Esophagus (tissue), 2 donors: ENCODE results near the gene OR5K2. TPM values are rescaled to one million over a fixed set of nuclear protein-coding genes. Genes with fewer than 3 reads are reported as not detected.
A peak's percentile ranks its signal among the peaks of the same experiment; 100 is the strongest.

Experiments used
- H3K27ac ChIP-seq, 2 donors: one replicate each; pipeline ENCODE4 v1.5.1; 2013; ENCODE audit warnings: low read depth in 2 of 2, mild to moderate bottlenecking in 2 of 2, inconsistent platforms in 1 of 2, low read length in 1 of 2, moderate library complexity in 1 of 2
- H3K27me3 ChIP-seq, 2 donors: one replicate each; pipeline ENCODE4 v1.6.1; 2013; ENCODE audit warnings: low read length in 2 of 2, control low read depth in 1 of 2, mild to moderate bottlenecking in 1 of 2; ENCODE audit not compliant: insufficient read depth in 2 of 2, control insufficient read depth in 1 of 2
- H3K36me3 ChIP-seq, 2 donors: one replicate each; pipeline ENCODE4 v1.6.1; 2013; ENCODE audit warnings: low read length in 1 of 2; ENCODE audit not compliant: control insufficient read depth in 2 of 2, insufficient read depth in 2 of 2
- H3K4me1 ChIP-seq, 2 donors: one replicate each; pipeline ENCODE4 v1.6.1; 2013; ENCODE audit warnings: low read length in 1 of 2; ENCODE audit not compliant: control insufficient read depth in 2 of 2, insufficient read depth in 2 of 2
- H3K4me3 ChIP-seq, 2 donors: one replicate each; pipeline ENCODE4 v1.5.1; 2013; ENCODE audit warnings: low read length in 2 of 2, mild to moderate bottlenecking in 2 of 2, low read depth in 1 of 2, moderate library complexity in 1 of 2
- H3K9me3 ChIP-seq, 2 donors: one replicate each; pipeline ENCODE4 v1.6.1; 2013; ENCODE audit warnings: mild to moderate bottlenecking in 2 of 2, low read depth in 1 of 2, low read length in 1 of 2, moderate library complexity in 1 of 2; ENCODE audit not compliant: control insufficient read depth in 2 of 2, insufficient read depth in 1 of 2
- WGBS, 2 donors: extraction: QIAGEN DNeasy Blood & Tissue Kit; methylation state at CpG; one replicate each; pipeline ENCODE4 v1.1.7; 2013; 5-methylcytosine and 5-hydroxymethylcytosine counted together
- polyA plus RNA-seq, 2 donors: library from polyadenylated mRNA; stranded (reverse); fragments of 200-250 nt; gene quantifications; one replicate each; pipeline ENCODE4 v1.2.3, GENCODE V29; 2013
- donor health status: healthy with polysubstance abuse.
- donor health status: Bipolar disorder and iron deficiency.

OR5K2 gene
- polyA plus RNA-seq, 2 donors = not detected

DNA sequence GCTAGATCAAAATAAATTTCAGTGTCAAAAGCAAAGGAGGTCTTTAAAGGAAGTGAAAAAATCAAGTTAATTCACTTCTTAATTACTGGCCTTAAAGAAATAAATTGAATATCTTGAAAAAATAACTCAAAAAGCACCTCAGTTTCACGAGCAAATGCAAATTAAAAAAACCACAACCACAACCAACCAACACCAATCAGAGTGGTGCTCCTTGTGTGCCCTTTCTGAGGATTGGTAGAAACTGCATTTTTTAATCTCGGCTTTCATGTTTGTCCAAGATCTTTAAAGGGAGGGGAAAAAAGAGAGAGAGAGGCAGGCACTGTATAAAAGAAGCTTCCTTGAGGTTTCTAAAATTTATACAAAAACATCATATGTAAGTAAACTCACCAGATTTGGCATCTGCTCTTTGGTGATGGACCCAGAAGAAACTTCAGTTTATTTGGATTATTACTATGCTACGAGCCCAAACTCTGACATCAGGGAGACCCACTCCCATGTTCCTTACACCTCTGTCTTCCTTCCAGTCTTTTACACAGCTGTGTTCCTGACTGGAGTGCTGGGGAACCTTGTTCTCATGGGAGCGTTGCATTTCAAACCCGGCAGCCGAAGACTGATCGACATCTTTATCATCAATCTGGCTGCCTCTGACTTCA, 34.3 kb downstream of the OR5K2 start, which contains the start of gene GPR15:
GPR15 (plus strand) TSS at position 357 of the 653 bp plus-strand sequence; CDS start at position 413, 56 bp downstream.
- Histone ChIP-seq H3K4me3 (peak within 1 kb of the TSS; percentile 8 to 16), H3K27me3 (no peaks in the 10 kb centered on the region), H3K27ac (peak within 1 kb of the TSS; percentile 4 to 18), H3K36me3 (no peaks in the 10 kb centered on the region), H3K4me1 (no peaks in the 10 kb centered on the region), H3K9me3 (no peaks in the 10 kb centered on the region)
- 68 to 75% methylated on average over 7 of the region's 7 CpGs for WGBS, 2 donors

DNA sequence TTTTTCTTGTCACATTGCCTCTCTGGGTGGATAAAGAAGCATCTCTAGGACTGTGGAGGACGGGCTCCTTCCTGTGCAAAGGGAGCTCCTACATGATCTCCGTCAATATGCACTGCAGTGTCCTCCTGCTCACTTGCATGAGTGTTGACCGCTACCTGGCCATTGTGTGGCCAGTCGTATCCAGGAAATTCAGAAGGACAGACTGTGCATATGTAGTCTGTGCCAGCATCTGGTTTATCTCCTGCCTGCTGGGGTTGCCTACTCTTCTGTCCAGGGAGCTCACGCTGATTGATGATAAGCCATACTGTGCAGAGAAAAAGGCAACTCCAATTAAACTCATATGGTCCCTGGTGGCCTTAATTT, 34.8 kb downstream of the OR5K2 start:
- H3K36me3 ChIP-seq = no peaks in the 10 kb centered on the region
- peak overlapping the region; percentile 4 to 18 for H3K27ac ChIP-seq
- H3K9me3 ChIP-seq = no peaks in the 10 kb centered on the region
- H3K4me3 ChIP-seq = peak overlapping the region; percentile 8 to 16
- no peaks in the 10 kb centered on the region for H3K27me3 ChIP-seq
- H3K4me1 ChIP-seq = no peaks in the 10 kb centered on the region
- WGBS, 2 donors = 81 to 87% methylated on average over 5 of the region's 5 CpGs

DNA sequence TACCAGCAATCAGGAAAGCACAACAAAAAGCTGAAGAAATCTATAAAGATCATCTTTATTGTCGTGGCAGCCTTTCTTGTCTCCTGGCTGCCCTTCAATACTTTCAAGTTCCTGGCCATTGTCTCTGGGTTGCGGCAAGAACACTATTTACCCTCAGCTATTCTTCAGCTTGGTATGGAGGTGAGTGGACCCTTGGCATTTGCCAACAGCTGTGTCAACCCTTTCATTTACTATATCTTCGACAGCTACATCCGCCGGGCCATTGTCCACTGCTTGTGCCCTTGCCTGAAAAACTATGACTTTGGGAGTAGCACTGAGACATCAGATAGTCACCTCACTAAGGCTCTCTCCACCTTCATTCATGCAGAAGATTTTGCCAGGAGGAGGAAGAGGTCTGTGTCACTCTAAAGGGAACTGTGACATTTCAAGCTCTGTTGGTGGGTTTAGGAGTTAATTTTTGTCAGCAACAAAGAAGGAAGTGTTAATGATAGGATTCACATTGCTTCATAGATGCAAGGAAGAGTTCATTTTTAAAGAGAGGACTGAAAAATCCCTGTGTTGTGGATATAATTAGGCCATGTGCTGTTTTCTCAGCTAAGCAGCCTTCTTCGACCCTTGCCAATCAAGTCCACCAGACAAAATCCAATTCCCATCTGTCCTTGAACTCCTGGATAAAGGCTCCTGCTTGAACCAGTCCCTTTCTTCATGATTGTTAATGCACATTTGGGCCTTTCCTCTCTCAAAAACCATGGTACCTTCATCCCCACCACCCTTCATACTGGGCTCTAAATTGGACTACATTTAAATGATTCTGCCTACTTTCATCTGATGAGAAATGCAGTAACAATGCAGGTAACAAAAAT, 35.5 kb downstream of the OR5K2 start:
- 82 to 84% methylated on average over 6 of the region's 6 CpGs for whole genome bisulfite sequencing, 2 donors
- no peaks in the 10 kb centered on the region for H3K9me3 ChIP-seq
- no peaks in the 10 kb centered on the region for H3K36me3 ChIP-seq
- no peaks in the 10 kb centered on the region for H3K27me3 ChIP-seq
- H3K4me3 ChIP-seq = peak overlapping the region; percentile 8 to 16
- peak overlapping the region in 1 of 2 donors; percentile 4 for H3K27ac ChIP-seq
- H3K4me1 ChIP-seq = no peaks in the 10 kb centered on the region

DNA sequence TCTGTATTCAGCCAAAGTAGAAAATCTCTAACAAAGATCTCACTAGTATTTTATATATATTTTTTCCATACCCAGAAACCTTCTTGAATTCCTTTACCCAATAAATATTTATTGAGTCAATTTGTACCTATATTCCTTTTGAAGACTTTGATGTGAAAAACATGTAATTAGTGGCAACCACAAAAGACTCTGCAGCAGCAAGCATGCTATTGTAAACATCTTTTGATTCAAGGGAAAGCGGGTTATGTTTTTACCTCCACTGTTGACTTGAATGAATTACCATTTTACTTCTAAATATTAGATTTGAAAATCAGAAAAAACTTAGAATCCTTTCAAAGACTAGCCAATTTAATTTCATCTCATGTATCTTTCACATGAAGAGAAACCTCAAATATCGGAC, 36.7 kb downstream of the OR5K2 start:
- Histone ChIP-seq H3K27ac (no peak overlapping the region), H3K4me1 (no peaks in the 10 kb centered on the region), H3K4me3 (no peak overlapping the region), H3K36me3 (no peaks in the 10 kb centered on the region), H3K27me3 (no peaks in the 10 kb centered on the region), H3K9me3 (no peaks in the 10 kb centered on the region)
- 80 to 88% methylated on average over 2 of the region's 2 CpGs for WGBS, 2 donors

DNA sequence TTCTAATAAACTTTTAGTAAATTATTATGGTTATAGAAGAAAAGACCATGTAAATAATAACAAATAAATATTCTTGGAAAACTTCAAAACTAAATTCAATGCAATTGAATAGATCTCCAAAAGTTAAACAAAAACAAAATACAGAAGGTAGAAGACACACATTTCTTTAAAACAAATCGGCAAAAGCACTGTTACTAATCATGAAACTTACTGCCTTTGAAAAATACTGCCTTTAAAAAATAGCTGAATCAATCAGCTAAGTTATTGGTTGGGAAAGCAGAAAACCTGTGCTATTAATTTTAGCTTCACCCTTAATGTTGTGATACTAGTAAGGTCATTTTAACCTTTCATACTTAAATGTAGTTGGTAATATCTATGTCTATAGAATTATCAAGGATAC, 37.3 kb downstream of the OR5K2 start:
- Histone ChIP-seq H3K27ac (no peak overlapping the region), H3K4me1 (no peaks in the 10 kb centered on the region), H3K9me3 (no peaks in the 10 kb centered on the region), H3K4me3 (no peak overlapping the region), H3K36me3 (no peaks in the 10 kb centered on the region), H3K27me3 (no peaks in the 10 kb centered on the region)
- WGBS, 2 donors = 82 to 85% methylated on average over 1 of the region's 1 CpG

DNA sequence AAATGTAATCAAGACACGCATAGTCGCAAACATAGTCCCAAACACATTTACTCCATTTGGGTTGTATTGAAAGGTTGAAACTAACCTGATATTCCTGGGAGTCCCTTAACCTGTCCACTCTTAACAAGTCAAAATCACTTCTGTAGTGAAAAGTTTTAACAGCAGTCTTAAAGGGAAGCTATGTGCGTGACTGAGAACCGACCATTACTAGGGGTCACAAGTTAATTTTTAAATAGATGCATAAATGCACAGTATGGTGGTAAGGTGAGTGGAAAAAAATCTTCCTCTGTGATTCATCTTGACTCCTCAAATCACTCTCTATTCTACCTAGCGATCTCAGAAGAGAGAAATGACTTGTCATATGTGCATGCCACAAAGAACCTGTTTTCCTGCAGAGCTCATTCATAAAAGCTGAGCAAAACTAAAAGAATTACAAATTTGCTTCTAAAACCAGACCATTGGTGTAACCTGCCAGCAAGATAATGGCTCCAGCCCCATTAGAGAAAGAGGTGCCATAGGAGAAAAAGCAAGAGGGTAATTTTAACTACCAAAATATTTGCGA, 39.1 kb downstream of the OR5K2 start:
- H3K27me3 ChIP-seq = no peaks in the 10 kb centered on the region
- H3K9me3 ChIP-seq = no peaks in the 10 kb centered on the region
- H3K36me3 ChIP-seq = no peaks in the 10 kb centered on the region
- no peaks in the 10 kb centered on the region for H3K4me1 ChIP-seq
- no peak overlapping the region for H3K4me3 ChIP-seq
- no peak overlapping the region for H3K27ac ChIP-seq
- WGBS, 2 donors = 75 to 79% methylated on average over 6 of the region's 6 CpGs

DNA sequence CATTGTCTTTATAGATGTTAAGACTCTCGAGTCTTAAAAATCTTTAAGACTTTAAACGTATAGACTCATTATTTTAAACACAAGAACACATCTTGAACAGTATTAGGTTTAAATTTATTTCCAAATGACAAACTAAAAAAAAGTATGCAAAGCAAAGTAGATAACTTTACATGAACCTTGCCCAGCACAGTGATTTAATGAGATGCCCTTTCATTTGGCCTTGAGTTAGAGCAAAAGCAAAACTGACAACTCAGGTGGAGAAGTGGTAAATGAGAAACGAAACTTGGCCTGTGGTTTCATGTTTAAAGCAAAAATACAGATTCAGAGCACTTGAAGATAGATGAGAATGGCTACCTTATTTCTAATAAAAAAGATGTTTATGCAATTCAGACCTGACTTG, 42.9 kb downstream of the OR5K2 start:
- H3K4me1 ChIP-seq = no peaks in the 10 kb centered on the region
- H3K4me3 ChIP-seq = no peak overlapping the region
- WGBS, 2 donors = 68 to 77% methylated on average over 3 of the region's 3 CpGs
- H3K36me3 ChIP-seq = no peaks in the 10 kb centered on the region
- H3K27me3 ChIP-seq = no peaks in the 10 kb centered on the region
- H3K27ac ChIP-seq = no peak overlapping the region
- H3K9me3 ChIP-seq = no peaks in the 10 kb centered on the region

DNA sequence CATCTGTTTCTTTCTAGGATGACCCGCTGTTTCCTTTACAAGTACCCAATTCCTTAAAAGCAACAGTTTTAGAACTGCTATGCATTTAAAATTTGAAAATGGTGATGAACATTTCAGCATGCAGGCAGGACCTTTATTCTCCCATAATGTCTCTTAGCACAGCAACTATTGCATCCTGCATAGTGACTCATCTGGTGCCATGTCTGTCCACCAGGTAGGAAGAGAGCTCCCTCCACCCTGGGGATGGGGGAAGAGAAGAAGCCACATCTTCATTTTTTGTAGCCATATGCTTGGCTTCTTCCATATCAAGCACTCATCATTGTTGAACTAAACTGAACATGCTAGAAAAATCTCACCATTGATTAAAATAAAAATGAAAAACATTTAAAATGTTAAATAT, 44.2 kb downstream of the OR5K2 start:
- no peaks in the 10 kb centered on the region for H3K4me1 ChIP-seq
- no peak overlapping the region for H3K27ac ChIP-seq
- H3K27me3 ChIP-seq = no peaks in the 10 kb centered on the region
- H3K9me3 ChIP-seq = no peaks in the 10 kb centered on the region
- no peak overlapping the region for H3K4me3 ChIP-seq
- H3K36me3 ChIP-seq = no peaks in the 10 kb centered on the region
- 91 to 92% methylated on average over 1 of the region's 1 CpG for WGBS, 2 donors

DNA sequence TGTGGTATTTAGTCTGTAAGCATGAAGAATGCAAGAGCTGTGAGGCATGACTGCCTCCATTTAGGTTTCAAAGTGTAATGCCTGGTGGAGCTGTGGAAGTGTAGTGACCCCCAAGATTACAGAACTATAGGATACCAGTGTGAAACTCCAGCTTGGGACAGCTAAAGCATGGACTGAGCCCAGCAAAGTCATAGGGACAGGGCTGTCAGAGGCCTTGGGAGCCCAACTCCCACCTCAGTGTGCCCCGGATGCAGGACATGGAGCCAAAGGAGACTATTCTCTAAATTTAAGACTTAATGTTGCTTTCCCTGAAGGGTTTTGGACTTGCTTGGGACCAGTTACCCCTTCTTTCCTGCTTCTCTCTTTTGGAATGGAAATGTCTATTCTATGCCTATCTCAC, 45.1 kb downstream of the OR5K2 start:
- Histone ChIP-seq H3K27ac (no peak overlapping the region), H3K4me1 (no peaks in the 10 kb centered on the region), H3K27me3 (no peaks in the 10 kb centered on the region), H3K9me3 (no peaks in the 10 kb centered on the region), H3K4me3 (no peak overlapping the region), H3K36me3 (no peaks in the 10 kb centered on the region)
- 91 to 92% methylated on average over 1 of the region's 1 CpG for WGBS, 2 donors
